Suprapubic skin (tissue), 4 donors: ENCODE results near the gene TOM1.

Experiments used
- EP300 ChIP-seq: sonication (generic); formaldehyde crosslinking; IDR thresholded peaks from one replicate; pipeline ENCODE4 v1.6.1; 2017; ENCODE audit warnings: antibody characterized with exemption
- POLR2AphosphoS5 ChIP-seq, 3 donors: sonication (generic); formaldehyde crosslinking; IDR thresholded peaks; one replicate each; pipeline ENCODE4 v1.6.1; 2017; ENCODE audit warnings: antibody characterized with exemption in 3 of 3
- TF ChIP-seq, protein P1 (sequence below), 2 donors: fragments of 200-600 bp in 1 of 2; fragments of 450-650 bp in 1 of 2; sonication (generic) in 1 of 2; IDR thresholded peaks; one replicate each; pipeline ENCODE4 v1.5.1; 2016 to 2019; ENCODE audit warnings: antibody characterized with exemption in 2 of 2, mild to moderate bottlenecking in 1 of 2, moderate library complexity in 1 of 2

DNA sequence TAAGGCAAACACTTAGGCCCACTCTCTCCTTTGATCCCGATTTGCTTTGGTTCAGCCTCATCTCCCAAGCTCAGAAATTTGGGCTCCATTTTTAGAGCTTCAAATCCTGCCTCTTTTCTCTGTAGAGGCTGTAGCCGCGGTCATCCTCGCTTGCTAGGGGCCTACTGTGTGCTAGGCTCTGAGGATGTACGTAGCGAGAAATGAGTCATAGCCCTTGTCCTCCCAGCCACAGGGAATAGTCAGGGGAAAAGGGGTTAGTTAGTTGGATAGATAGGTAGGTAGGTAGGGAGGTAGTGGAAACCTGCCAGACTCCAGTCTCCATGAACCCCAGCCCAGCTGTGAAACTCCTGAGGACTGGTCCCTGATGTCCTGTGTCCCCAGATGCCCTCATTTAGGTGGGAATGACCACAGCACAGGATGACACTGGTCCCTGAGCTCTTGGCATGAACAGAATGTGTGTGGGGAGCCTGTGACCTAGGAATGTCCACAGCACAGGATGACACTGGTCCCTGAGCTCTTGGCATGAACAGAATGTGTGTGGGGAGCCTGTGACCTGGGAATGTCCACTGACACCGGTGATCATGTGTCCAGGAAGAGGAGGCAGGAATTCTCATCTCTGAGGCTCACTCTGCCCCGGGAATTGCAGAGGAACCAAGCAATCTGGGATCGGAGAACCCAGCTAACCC lies 59.8 kb downstream of the TOM1 start:
- TF ChIP-seq, protein P1, sequence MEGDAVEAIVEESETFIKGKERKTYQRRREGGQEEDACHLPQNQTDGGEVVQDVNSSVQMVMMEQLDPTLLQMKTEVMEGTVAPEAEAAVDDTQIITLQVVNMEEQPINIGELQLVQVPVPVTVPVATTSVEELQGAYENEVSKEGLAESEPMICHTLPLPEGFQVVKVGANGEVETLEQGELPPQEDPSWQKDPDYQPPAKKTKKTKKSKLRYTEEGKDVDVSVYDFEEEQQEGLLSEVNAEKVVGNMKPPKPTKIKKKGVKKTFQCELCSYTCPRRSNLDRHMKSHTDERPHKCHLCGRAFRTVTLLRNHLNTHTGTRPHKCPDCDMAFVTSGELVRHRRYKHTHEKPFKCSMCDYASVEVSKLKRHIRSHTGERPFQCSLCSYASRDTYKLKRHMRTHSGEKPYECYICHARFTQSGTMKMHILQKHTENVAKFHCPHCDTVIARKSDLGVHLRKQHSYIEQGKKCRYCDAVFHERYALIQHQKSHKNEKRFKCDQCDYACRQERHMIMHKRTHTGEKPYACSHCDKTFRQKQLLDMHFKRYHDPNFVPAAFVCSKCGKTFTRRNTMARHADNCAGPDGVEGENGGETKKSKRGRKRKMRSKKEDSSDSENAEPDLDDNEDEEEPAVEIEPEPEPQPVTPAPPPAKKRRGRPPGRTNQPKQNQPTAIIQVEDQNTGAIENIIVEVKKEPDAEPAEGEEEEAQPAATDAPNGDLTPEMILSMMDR (IDR thresholded peaks at IDR 0.05) = no peak
- TF ChIP-seq EP300 (no peak), POLR2AphosphoS5 (IDR thresholded peaks at IDR 0.05) (no peak)
